Esophagus mucosa (tissue), 1 donor: ENCODE measurements around the gene NSUN4. TPM values are rescaled to one million over a fixed set of nuclear protein-coding genes. Genes with fewer than 3 reads are reported as not detected.

Experiments
- ATAC-seq: fragments of 200-7000 bp; cut with Tn5 transposase; one replicate; pipeline ENCODE4 v1.9.1; 2020
- total RNA-seq: library from RNA; stranded (reverse); gene quantifications from one replicate; pipeline ENCODE4 v1.2.4, GENCODE V29; 2023
- donor health status: DM: yes; HTN: yes; CAD: no.

Gene NSUN4
- total RNA-seq, 1 donor from 2014 or later, result 18.5 TPM

DNA sequence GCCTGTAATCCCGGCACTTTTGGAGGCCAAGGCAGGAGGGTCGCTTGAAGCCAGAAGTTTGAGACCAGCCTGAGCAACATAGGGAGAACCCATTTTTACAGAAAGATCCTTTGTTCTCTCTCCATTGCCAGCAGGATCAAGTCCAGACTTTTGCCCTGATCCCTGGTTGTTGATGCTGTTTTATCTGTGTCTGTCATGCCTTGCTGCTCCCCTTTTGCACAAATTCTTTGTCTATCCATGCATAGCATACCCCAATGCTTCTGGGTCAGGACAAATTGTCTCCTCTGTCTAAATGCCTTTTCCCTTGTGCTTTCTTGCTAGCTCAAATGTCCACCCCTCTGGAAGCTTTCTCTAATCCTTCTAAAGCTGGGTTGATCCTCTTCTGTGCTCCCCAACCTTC, 28.2 kb downstream of the NSUN4 start:
- ATAC-seq, result no peak

DNA sequence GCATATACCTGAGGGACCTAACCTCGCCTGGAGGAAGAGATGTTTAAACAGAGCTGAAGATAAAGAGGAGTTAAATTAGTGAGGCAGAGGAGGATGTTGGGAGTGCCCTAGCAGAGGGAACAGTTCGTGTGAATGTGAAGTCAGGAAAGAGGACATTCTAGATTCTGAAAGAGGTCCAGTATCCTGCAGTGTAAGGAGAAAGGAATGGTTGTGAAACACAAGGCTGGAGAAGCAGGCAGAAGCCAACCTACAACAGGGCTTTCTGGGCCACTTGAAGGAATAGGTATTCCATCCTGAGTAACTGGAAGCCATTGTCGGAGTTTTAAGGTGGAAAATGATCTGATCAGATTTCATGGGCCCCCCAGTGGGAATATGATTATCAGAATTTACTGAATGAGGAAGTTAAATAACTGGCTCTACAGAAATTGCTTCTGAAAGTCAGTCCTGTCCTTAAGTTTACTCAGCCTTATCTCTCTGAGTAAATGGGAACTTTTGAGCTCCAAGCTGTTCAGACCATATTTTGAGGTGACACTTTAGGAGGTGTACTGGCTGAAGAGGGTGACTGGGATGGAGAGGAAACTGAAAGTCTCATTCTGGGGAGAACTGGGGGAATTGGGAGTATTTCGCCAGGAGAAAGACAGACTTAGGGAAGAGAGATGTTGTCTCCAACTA, 29.1 kb downstream of the NSUN4 start:
- ATAC-seq, result no peak

DNA sequence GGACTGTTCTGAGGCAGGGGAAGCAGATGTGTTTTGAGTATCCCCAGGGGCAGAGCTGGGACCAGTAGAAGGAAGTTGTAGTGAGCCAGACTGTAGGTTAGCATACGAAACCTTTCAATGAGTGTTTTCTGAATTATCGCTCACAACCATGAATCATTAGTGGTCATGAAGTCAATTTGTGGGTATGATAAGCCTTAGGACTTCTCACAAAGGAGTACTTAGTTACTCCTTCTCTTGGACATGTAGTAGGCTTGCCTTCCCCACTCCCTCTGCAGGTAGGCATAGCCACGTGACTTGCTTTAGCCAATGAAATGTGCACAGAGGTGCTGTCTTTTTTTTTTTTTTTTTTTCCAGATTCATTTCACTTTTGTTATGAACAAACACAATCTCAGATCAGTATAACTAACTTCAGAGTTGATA, 29.6 kb downstream of the NSUN4 start:
- peak; percentile 77 for ATAC-seq

DNA sequence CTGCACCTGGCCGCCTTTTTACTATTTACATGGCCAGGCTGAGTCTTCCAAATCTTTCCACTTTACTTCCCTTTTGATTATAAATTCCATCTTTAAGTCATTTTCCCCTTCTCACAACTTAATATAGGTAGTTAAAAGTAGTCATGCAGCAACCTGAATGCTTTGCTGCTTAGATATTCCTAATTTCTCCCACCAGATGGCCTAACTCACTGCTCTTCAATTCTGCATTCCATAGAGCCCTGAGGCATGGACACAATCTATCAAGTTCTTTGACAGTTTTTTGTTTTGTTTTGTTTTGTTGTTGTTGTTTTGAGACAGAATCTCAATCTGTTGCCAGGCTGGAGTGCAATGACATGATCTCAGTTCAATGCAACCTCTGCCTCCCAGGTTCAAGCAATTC, 31.8 kb downstream of the NSUN4 start:
- ATAC-seq, result no peak

DNA sequence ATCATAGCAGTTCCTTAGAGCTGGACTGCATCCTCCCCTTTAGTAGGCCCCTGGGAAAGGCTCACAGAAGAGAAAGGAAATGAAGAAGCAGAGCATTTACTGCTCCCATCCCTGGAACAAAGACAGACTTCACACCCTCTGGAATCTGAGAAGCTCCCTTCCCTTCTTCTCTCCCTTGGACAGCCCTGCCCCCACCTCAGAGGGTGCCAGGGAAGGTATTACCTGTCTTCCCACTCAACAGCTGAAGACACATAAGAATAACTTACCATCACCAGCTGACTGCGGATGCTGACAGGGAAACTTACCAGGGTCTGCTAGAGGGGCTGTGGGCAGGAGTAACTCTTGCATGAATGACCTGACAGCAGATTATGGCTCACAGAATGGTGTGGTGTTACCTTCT, 39.4 kb downstream of the NSUN4 start:
- no peak for ATAC-seq

DNA sequence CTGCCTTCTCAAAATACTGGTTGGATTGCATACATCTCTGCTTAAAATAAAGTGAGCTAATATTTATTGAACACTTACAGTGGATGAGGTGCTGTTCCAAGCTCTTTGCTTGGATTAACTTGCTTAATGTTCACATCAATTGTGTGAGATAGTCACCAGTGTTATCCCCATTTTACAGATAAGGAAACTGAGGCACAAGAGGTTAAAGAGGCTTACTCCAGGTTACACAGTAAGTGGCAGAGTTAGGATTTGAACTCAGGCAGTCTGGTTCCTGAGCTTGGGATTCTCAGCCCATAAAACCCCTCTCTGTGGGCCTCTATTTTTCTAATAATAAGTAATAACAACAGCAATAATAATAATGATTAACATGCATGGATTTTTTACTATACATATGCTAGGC, 39.9 kb downstream of the NSUN4 start:
- no peak for ATAC-seq

DNA sequence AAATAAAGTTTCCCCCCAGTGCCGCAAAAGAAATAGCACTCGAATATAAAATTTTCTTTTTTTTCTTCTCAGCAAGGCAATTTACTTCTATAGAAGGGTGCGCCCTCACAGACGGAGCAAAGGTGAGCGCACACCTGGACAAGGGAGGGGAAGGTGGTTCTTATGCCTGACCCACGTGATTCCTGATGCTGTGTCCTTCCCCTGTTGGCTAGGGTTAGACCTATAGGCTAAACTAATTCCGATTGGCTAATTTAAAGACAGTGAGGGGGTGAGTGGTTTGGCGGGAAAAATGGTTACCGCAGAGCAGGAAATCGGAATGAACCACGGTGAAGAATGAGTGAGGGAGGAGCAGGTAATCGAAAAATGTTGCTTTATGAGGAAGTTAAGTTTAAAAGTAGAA, 52.9 kb downstream of the NSUN4 start:
- ATAC-seq, result no peak

DNA sequence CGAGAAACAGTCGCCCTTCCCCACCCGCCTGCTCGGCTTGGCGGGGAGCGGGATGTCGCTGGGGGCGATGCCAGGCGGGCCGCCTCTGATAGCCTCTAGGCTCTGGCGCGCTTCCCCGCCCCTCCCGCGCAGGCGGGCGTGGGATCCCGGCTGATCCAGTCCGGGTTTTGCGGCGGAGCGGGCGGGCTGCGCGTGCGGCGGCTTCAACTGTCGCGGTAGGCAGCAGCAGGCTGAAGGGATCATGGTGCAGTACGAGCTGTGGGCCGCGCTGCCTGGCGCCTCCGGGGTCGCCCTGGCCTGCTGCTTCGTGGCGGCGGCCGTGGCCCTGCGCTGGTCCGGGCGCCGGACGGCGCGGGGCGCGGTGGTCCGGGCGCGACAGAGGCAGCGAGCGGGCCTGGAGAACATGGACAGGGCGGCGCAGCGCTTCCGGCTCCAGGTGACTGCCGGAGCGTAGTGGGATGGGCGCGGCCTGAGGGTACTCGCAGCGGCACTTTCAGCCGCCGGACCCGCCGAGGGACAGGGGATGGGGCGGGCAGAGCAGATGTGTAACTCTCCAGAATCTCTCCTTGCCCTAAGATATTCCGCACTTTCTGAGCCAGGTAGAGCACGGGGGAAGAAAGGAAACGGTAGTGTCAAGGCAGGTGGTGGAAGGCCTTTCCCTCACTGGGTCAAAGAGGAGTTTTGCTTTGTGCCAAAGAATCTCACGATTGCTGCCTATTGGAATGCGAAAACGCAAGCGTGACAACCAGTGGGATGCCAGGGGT, 53.7 kb downstream of the NSUN4 start, which contains the start of gene FAAH:
Gene FAAH (plus strand): TSS at position 210 of the 764 bp plus-strand sequence. CDS start 32 bp downstream, at position 242.
- peak; percentile 85 for ATAC-seq

DNA sequence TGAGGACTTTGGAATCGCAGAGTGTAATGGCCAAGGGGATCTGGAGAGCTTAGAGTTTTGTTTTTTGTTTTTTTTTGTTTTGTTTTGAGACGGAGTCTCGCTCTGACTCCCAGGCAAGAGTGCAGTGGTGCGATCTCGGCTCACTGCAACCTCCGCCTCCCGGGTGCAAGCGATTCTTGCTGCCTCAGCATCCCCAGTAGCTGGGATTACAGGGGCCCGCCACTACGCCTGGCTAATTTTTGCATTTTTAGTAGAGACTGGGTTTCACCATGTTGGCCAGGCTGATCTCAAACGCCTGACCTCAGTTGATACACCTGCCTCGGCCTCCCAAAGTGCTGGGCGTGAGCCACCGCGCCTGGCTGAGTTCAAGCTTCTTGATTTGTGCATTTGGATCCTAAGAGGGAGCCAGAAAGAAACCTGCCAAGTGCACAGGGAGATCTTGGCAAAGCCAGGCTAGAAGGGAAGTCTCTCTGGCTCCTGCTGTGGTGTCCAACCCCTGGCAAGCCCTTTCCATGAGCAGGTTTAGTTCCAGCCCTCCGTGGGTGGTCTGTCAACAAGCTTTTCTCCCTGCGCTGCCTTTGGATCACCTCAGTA, 54.4 kb downstream of the NSUN4 start:
- ATAC-seq, result peak; percentile 33

DNA sequence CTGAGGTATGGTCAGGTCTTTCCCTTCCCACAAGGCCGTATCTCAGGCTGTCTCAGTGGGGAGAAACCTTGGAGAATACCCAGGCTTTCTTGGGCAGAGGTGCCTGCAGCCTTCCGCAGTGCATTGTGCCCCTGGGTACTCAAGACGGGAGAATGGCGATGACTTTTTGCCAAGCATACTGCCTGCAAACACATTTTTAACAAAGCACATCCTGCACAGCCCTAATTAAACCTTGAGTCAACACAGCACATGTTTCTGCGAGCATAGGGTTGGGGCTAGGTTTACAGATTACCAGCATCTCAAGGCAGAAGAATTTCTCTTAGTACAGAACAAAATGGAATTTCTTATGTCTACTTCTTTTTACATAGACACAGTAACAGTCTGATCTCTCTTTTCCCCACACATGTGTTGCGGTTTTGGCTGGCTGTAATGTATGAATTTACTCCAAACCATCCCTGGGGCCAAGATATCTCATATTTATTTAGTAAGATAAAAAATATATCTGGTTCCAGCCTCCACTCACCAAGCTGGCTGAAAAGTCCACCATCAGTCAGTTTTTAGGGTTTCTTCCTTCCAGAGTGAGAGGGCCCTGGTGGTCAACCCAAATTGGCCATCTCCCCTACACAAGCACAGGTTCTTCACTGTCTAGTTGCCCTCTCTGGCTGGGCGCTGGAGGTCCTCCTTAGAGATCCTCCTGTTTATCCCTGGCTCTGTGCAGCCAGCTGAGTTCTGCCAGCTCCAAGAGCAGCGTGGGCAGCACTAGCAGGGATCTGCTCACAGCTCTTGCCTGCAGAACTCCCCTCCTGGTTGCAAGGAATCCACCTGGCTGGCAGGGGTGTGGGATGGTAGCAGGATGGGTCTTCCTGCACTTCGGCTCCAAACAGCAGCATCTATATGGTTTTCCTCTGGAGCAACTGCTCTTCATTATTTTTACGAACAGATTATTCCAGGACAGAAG, 56.1 kb downstream of the NSUN4 start:
- ATAC-seq, result no peak

DNA sequence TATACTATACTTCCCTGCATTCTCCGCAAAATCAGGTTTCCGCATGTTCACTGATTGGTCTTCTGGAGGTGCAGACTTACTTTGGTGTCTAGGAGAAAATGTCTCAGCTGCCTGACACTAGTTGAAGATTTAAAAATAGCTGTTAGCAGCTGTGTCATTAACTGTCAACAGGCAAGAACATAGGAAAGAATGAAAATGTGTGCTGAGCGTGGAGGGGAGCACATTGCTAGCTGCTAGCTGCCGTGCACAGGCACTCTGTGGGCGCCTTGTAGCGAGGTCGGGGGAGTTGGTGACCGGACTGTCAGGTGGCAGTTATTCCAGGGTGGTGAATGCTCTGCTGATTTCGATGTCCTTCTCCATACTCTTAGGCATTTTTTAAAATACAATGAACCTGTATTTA, 58.7 kb downstream of the NSUN4 start:
- ATAC-seq, result no peak

DNA sequence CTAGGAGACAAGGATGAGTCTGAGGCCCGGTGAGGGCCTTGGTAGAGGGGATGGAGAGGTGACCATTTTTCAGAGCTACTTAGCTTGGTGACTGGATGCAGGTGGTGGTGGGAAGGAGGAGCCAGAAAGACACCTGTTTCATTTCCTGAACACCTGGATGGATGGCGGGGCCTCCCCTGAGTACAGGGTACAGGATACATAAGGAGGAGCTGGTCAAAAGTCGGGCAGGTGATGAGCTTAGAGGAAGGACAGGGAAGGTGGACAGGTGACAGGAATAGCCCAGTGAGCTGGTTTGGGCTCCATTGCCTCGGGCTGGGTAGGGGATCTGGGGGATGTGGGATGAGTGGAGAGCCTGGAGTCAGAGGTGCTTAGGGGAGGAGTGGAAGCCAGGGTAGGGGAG, 59.8 kb downstream of the NSUN4 start:
- no peak for ATAC-seq

DNA sequence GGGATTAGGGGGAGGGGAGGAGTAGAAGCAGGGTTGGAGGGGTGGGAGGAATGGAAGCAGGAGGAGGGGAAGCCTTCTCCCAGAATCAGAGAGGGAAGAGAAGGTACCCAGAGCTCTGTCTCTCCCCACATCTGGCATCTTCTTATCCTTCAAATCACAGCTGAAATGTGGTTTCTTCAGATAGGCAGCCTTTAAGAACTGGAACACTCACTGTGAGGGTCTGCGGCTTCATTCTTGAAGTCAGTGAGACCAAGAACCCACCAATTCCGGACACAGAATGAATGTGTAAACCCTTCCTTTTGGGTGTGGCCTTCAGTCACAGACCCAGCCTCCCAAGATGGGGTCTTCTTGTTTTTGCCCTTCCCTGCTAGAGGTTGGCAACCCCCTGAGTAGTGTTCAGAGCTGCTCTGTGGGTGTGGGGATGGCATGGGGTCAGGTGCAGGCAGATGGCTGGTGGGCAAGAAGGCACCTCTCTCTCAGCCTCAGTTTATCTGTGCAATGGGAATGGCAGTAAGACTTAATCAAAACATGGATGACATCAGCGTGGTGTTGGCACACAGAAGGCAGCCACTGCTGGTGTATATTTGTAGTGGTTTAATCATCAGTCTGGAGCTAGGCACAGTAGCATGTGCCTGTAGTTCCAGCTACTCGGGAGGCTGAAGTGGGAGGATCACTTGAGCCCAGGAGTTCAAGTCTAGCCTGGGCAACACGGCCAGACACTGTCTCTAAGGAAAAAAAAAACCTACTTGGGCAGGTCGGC, 60.7 kb downstream of the NSUN4 start:
- ATAC-seq, result peak; percentile 19

DNA sequence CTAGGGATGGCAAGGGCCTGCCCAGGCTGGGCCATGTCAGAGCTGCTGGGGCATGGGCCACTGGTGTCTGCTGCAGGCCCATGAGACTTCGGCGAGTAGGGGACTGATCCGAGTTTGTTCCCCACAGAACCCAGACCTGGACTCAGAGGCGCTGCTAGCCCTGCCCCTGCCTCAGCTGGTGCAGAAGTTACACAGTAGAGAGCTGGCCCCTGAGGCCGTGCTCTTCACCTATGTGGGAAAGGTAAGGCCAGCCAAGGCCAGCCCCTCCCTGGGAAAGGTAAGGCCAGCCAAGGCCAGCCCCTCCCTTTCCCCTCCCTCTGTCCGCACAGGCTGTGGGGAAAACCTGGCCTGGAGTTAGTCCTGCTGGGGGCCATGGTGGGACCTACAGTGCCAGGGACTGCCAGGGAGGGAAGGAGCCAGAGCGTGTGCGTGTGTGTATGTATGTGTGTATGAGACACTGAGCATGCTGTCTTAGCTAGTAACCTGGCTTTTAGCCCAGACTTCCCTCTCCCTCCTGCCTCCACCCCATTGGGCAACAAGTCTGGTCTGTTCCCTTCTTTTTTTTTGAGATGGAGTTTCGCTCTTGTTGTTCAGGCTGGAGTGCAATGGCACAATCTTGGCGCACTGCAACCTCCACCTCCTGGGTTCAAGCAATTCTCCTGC, 61.5 kb downstream of the NSUN4 start:
- ATAC-seq, result peak; percentile 96

DNA sequence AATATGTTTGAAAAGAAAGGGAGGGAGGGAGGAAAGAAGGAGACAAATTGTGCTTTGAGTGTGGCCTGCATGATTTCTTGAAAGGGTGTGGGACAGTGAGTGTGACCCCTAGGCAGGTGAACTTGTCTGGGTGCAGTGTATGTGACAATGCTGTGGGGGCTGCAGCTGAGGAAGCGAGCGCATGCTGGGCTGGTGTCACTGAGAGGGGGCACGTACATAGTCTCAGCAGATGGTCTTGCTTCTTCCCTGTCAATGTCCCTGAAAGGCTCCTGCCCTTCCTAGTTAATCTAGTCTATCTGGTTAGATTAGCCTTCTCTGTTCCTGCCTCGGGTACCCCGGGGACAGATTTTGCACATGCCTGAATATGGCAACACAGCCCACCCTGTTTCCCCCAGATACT, 63.3 kb downstream of the NSUN4 start:
- ATAC-seq, result no peak

DNA sequence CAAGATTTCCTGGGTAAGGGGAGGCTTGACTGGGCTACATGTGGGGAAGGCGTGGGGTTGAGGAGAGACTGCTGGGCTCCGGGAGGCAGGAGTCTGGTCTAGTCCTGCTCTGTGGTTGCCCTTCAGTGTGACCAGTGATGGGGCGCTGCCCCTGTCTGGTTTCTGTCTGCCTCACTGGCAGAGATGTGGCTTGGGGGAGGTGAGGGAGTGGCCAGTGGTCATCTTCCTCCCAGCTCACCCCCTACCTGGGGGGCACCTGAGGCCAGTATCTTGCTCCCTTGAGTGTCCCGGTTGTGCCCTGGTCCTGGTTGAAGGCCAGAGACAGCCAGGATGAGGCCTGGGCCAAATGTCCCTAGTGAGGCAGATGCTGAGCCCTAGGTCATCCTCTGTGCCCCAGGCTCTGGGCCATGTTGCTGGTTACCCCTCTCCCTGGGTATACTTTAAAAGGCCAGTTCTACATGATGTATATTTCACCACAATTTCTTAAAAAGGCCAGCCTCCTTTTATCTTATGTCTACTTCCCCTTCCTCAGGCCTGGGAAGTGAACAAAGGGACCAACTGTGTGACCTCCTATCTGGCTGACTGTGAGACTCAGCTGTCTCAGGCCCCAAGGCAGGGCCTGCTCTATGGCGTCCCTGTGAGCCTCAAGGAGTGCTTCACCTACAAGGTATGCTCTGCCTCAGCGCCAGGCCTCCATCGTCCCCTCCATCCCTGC, 64.0 kb downstream of the NSUN4 start:
- ATAC-seq, result no peak

DNA sequence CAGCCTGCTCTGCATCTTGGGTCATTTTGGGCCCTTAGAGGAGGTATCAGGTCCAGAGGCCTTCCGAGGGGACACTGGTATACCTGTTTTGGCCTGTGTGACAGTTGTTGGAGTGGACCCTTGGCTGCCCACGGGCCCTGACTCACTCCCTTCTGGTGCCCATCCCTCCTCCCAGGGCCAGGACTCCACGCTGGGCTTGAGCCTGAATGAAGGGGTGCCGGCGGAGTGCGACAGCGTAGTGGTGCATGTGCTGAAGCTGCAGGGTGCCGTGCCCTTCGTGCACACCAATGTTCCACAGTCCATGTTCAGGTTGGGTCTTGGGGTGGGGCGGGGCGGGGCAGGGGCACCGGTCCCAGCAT, 64.6 kb downstream of the NSUN4 start:
- no peak for ATAC-seq

DNA sequence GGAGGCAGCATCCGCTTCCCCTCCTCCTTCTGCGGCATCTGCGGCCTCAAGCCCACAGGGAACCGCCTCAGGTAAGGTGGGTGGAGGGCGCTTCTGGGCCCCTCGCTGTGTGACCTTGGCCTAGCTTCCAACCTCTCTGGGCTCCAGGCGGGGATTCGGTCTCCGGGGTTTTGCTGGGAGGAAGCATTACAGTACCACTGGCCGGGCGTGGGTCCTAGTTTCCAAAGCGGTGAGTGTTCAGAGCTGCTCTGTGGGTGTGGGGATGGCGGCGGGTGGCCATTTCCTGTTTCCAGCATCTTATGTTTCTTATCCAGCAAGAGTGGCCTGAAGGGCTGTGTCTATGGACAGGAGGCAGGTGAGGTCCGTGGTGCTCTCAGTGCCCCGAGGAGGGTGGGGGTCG, 65.1 kb downstream of the NSUN4 start:
- no peak for ATAC-seq

DNA sequence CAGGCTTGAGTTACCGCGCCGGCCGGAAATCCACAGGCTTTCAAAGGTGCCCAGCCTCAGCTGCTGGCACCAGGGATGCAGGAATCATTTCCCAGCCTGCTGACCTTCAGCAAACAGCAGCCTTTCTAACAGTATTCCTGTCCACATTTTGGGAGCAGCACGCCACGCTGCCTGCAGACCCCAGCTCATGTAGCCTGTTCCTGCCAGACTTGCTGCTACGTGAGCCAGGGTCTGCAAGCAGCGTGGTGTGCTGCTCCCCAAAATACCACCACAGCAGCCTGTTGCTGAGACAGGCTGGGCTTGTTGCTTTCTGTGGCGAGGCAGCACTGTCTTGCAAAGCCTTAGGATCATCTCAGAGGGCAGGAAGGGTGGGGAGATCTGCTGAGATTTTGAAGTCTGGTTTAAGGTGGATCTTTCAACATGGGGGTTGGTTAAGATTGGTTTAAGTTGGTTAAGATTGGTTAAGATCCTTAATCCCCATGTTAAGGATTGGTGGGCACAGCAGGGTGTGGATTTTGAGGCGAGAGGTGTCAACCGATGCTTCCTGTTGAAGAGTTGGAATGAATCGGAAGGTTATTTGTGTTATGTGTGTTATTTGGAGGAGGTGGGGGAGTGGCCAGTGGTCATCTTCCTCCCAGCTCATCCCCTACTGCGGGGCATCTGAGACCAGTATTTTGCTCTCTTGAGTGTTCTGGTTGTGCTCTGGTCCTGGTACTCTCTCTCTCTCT, 66.4 kb downstream of the NSUN4 start:
- no peak for ATAC-seq

DNA sequence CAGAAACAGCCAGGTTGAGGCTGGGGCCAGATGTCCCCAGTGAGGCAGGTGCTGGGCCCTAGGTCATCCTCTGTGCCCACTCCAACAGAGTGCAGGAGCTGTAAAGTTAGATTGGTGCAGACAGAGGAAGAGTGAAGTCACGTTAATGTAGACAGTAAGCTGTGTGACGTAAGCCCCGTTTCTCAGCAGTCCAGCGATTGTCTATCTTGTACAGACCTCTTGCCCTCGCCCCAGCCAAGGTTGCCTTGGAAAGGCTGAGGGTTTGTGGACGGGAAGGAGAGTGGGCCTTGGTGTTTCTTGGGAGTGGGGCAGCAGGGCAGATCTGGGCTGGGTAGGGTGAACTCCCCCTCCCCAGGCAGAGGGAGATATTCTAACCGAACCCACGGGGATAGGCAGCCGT, 67.0 kb downstream of the NSUN4 start:
- ATAC-seq, result no peak
